H1 (cell line): ENCODE results near the gene DAPK3. TPM values are rescaled to one million over a fixed set of nuclear protein-coding genes. Genes with fewer than 3 reads are reported as not detected.
A peak's percentile ranks its signal among the peaks of the same experiment; 100 is the strongest.

Source experiments
- CTCF ChIA-PET: fragments of 300-600 bp; sonication (Branson Sonifier 250); formaldehyde crosslinking; loops from one replicate; lab custom pipeline; 2021; ENCODE audit not compliant: partially characterized antibody; lab: Charles Lee
- POLR2A ChIA-PET: fragments of 300-600 bp; sonication (Branson Sonifier 250); formaldehyde crosslinking; loops from one replicate; lab custom pipeline; 2021; ENCODE audit warnings: inconsistent platforms; ENCODE audit not compliant: partially characterized antibody; lab: Charles Lee
- DNase-seq, 2 experiments: peaks; one replicate each; pipeline versions ENCODE4 v3.0.0 to v3.0.0-alpha.2; 2010 to 2022; ENCODE audit warnings: low spot score in 2 of 2, low read depth in 1 of 2, mixed read lengths in 1 of 2
- FAIRE-seq: peaks from 2 replicates; lab custom pipeline; 2011; peaks lifted over from hg19 to GRCh38; lab: Jason Lieb, UNC
- H2AFZ ChIP-seq: 2 replicates; pipeline ENCODE4 v1.8.1; 2012; ENCODE audit warnings: low read length, inconsistent platforms
- H2AK5ac ChIP-seq: 2 replicates; pipeline ENCODE4 v1.6.1; 2013; ENCODE audit warnings: low read depth, low read length
- H2BK120ac ChIP-seq: replicated peaks from 2 replicates; pipeline ENCODE3; 2013; ENCODE audit warnings: low read depth, low read length, inconsistent platforms
- H2BK12ac ChIP-seq: 2 replicates; pipeline ENCODE4 v1.6.1; 2013; ENCODE audit warnings: low read depth, low read length
- H2BK15ac ChIP-seq: 2 replicates; pipeline ENCODE4 v1.6.1; 2013; ENCODE audit warnings: low read length
- H2BK20ac ChIP-seq: 2 replicates; pipeline ENCODE4 v1.6.1; 2013; ENCODE audit warnings: low read length
- H2BK5ac ChIP-seq: 2 replicates; pipeline ENCODE4 v1.6.1; 2013; ENCODE audit warnings: low read depth, low read length
- H3K14ac ChIP-seq: 2 replicates; pipeline ENCODE4 v1.6.1; 2013; ENCODE audit warnings: inconsistent platforms; ENCODE audit not compliant: insufficient read length
- H3K18ac ChIP-seq: 2 replicates; pipeline ENCODE4 v1.6.1; 2013; ENCODE audit warnings: low read length; ENCODE audit errors: extremely low read depth
- H3K23ac ChIP-seq: 2 replicates; pipeline ENCODE4 v1.6.1; 2013; ENCODE audit warnings: inconsistent platforms; ENCODE audit not compliant: insufficient read length
- H3K23me2 ChIP-seq: 2 replicates; pipeline ENCODE4 v1.6.1; 2013; ENCODE audit warnings: low read depth, low read length
- H3K27ac ChIP-seq: 2 replicates; pipeline ENCODE4 v1.6.1; 2011; ENCODE audit warnings: low read depth, low read length, inconsistent platforms
- H3K27me3 ChIP-seq, 4 experiments: replicated peaks in 1 of 4; 1 replicate in 1 of 4; 2 replicates in 3 of 4; pipeline versions ENCODE4 v1.6.1 to v1.8.1; 2011 to 2013; ENCODE audit warnings: low read length in 3 of 4, mild to moderate bottlenecking in 3 of 4, inconsistent platforms in 2 of 4, mixed read lengths in 2 of 4, moderate library complexity in 1 of 4; ENCODE audit not compliant: control insufficient read depth in 3 of 4, insufficient read depth in 3 of 4; ENCODE audit errors: extremely low read depth in 1 of 4
- H3K36me3 ChIP-seq, 4 experiments: 2 replicates each; pipeline versions ENCODE4 v1.6.1 to v1.8.1; 2011 to 2013; ENCODE audit warnings: mild to moderate bottlenecking in 4 of 4, low read length in 3 of 4, moderate library complexity in 2 of 4, control low read depth in 1 of 4, inconsistent platforms in 1 of 4; ENCODE audit not compliant: insufficient read depth in 4 of 4, control insufficient read depth in 2 of 4
- H3K4ac ChIP-seq: replicated peaks from 2 replicates; pipeline ENCODE3; 2013; ENCODE audit warnings: low read length, low read depth, mixed read lengths, inconsistent platforms; ENCODE audit not compliant: insufficient read length
- H3K4me1 ChIP-seq, 4 experiments: replicated peaks in 1 of 4; 1 replicate in 1 of 4; 2 replicates in 3 of 4; pipeline versions ENCODE4 v1.6.1 to v1.8.1; 2011 to 2013; ENCODE audit warnings: low read length in 3 of 4, inconsistent platforms in 2 of 4, mixed read lengths in 1 of 4; ENCODE audit not compliant: insufficient read depth in 4 of 4, control insufficient read depth in 3 of 4
- H3K4me2 ChIP-seq, 2 experiments: 2 replicates each; pipeline versions ENCODE4 v1.6.1 to v1.8.1; 2011 to 2013; ENCODE audit warnings: low read depth in 2 of 2, low read length in 2 of 2, control low read depth in 1 of 2, inconsistent platforms in 1 of 2, mild to moderate bottlenecking in 1 of 2; ENCODE audit not compliant: insufficient read depth in 1 of 2
- H3K4me3 ChIP-seq, 4 experiments: fragments of 200-600, 300-600 bp in 1 of 4; sonication (generic), shearing (Covaris generic), sonication (Bioruptor Twin) in 1 of 4; 2 replicates each; pipeline versions ENCODE4 v1.5.1 to v1.8.1; 2011 to 2016; ENCODE audit warnings: low read length in 4 of 4, low read depth in 3 of 4, control low read depth in 2 of 4, inconsistent platforms in 2 of 4, mild to moderate bottlenecking in 2 of 4, mixed read lengths in 1 of 4, moderate library complexity in 1 of 4; ENCODE audit not compliant: insufficient read depth in 2 of 4; ENCODE audit errors: extremely low read depth in 1 of 4
- H3K56ac ChIP-seq: replicated peaks from 2 replicates; pipeline ENCODE3; 2013; ENCODE audit warnings: low read depth, mild to moderate bottlenecking, mixed read lengths, low read length, inconsistent platforms; ENCODE audit not compliant: insufficient read length
- H3K79me1 ChIP-seq: 2 replicates; pipeline ENCODE4 v1.6.1; 2013; ENCODE audit warnings: low read depth, low read length, control low read depth
- H3K79me2 ChIP-seq, 2 experiments: 2 replicates each; pipeline versions ENCODE4 v1.6.1 to v1.8.1; 2012 to 2013; ENCODE audit warnings: low read length in 2 of 2, mild to moderate bottlenecking in 2 of 2, inconsistent platforms in 1 of 2; ENCODE audit not compliant: insufficient read depth in 2 of 2, control insufficient read depth in 1 of 2
- H3K9ac ChIP-seq, 4 experiments: replicated peaks in 1 of 4; 1 replicate in 1 of 4; 2 replicates in 3 of 4; pipeline versions ENCODE4 v1.6.1 to v1.8.1; 2011 to 2013; ENCODE audit warnings: low read depth in 3 of 4, low read length in 3 of 4, control low read depth in 2 of 4, mild to moderate bottlenecking in 2 of 4, moderate library complexity in 2 of 4, inconsistent platforms in 1 of 4; ENCODE audit errors: extremely low read depth in 1 of 4
- H3K9me3 ChIP-seq, 2 experiments: 2 replicates each; pipeline versions ENCODE4 v1.6.1 to v1.8.1; 2012 to 2013; ENCODE audit warnings: mild to moderate bottlenecking in 2 of 2, moderate library complexity in 2 of 2, control low read depth in 1 of 2, inconsistent platforms in 1 of 2, low read depth in 1 of 2, low read length in 1 of 2, mixed read lengths in 1 of 2; ENCODE audit not compliant: insufficient read depth in 2 of 2
- H4K20me1 ChIP-seq, 2 experiments: replicated peaks in 1 of 2; 2 replicates each; pipeline versions ENCODE3 to v1.8.1; 2011 to 2013; ENCODE audit warnings: inconsistent platforms in 2 of 2, low read length in 2 of 2, mild to moderate bottlenecking in 1 of 2; ENCODE audit not compliant: insufficient read depth in 2 of 2, control insufficient read depth in 1 of 2
- H4K5ac ChIP-seq: 2 replicates; pipeline ENCODE4 v1.6.1; 2013; ENCODE audit warnings: low read length, low read depth, mixed read lengths, inconsistent platforms; ENCODE audit not compliant: insufficient read length
- H4K8ac ChIP-seq: 2 replicates; pipeline ENCODE4 v1.8.0; 2013; ENCODE audit warnings: mild to moderate bottlenecking, moderate library complexity, low read length, inconsistent platforms; ENCODE audit not compliant: insufficient read depth; ENCODE audit errors: extremely low read depth
- H4K91ac ChIP-seq: replicated peaks from 2 replicates; pipeline ENCODE3; 2013; ENCODE audit warnings: low read length, mixed read lengths, inconsistent platforms; ENCODE audit not compliant: insufficient read length
- POLR2A ChIP-seq, 2 experiments: IDR thresholded peaks; 1 replicate in 1 of 2; 2 replicates in 1 of 2; pipeline ENCODE4 v1.6.1; 2011; ENCODE audit warnings: low read depth in 2 of 2, low read length in 2 of 2, mild to moderate bottlenecking in 2 of 2; ENCODE audit errors: control extremely low read depth in 1 of 2
- TCF12 ChIP-seq: IDR thresholded peaks from 2 replicates; pipeline ENCODE4 v1.6.1; 2011; ENCODE audit warnings: low read depth, mild to moderate bottlenecking, low read length
- WGBS, 2 experiments: shearing (Covaris generic) in 1 of 2; methylation state at CpG; one replicate each; pipeline versions ENCODE4 v1.1.6 to v1.1.7; 2013 to 2015; ENCODE audit warnings: low lambda C conversion rate in 2 of 2, mixed read lengths in 2 of 2, inconsistent platforms in 1 of 2, low coverage in 1 of 2, missing lambda C conversion rate in 1 of 2; ENCODE audit not compliant: insufficient replicate concordance in 2 of 2, insufficient coverage in 1 of 2, insufficient read length in 1 of 2; ENCODE audit errors: extremely low coverage in 1 of 2, missing lambda C conversion rate in 1 of 2; 5-methylcytosine and 5-hydroxymethylcytosine counted together
- polyA plus RNA-seq, 7 experiments: library from polyadenylated mRNA; depleted of rRNA in 3 of 7; stranded (reverse) in 5 of 7; unstranded in 2 of 7; fragments of >200 nt in 5 of 7; fragments of 200-250 nt in 2 of 7; gene quantifications; 1 replicate in 5 of 7; 2 replicates in 1 of 7; 4 replicates in 1 of 7; pipeline versions ENCODE4 v1.2.1 to v1.2.3, GENCODE V29; 2011 to 2013; ENCODE audit warnings: missing spikeins in 2 of 7, mixed read lengths in 2 of 7
- total RNA-seq: library from RNA; stranded (reverse); fragmentation: NEBNext Ultra II Directional; extraction: Animal tissue kit (Norgen Biotek cat#: 25700); gene quantifications from 2 replicates; pipeline ENCODE4 v1.2.1, GENCODE V29; 2021

The DAPK3 gene
- total and polyA plus RNA-seq, 2 of the 8 experiments (the other 6 are each of a cell fraction or from before 2014, with no cell fraction given), result 53.2 to 78.1 TPM

DNA sequence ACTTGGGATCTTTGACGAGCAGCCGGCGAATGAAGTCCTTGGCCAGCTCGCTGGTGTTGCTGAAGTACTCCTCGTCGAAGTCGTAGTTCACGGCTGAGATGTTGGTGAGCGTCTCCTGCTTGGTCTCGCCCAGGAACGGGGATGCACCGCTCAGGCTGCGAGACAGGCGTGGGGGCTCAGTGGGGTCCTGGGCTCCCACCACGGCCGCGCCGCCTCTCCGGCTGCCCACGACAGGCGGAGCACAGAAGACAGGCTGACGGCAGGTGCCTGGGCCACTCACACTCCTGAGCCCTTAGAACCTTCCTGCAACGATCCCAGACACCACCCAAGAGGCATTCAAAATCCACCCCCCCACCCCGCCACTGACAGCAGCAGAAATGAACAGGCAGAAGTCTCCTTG lies 9.9 kb downstream of the DAPK3 start:
- H3K23ac ChIP-seq, result no peak overlapping the region
- peaks cover 5 to 13% of the 10 kb centered on the region in 2 experiments for H4K20me1 ChIP-seq
- no peak overlapping the region for H3K27ac ChIP-seq
- no peak overlapping the region for H3K4ac ChIP-seq
- H3K9me3 ChIP-seq, result no peaks in the 10 kb centered on the region
- H4K91ac ChIP-seq, result no peak overlapping the region
- H3K4me2 ChIP-seq, result no peak overlapping the region
- peaks cover 19 to 65% (median 42%) of the 10 kb centered on the region in 4 experiments for H3K36me3 ChIP-seq
- no peak overlapping the region for H3K14ac ChIP-seq
- no peak for FAIRE-seq
- no peak overlapping the region for H3K4me3 ChIP-seq
- H2BK12ac ChIP-seq, result no peak overlapping the region
- no peak overlapping the region for H2BK5ac ChIP-seq
- no peak overlapping the region for H3K18ac ChIP-seq
- no peak overlapping the region for H4K8ac ChIP-seq
- TF ChIP-seq TCF12 (no peak), POLR2A (IDR thresholded peaks at IDR 0.05; ENCODE audit: control extremely low read depth in 1 of 2, low read depth in 2 of 2, low read length in 2 of 2) (peak in 1 of 2 experiments; percentile 20; a peak in 1 of 3 replicates)
- no peaks in the 10 kb centered on the region for H3K23me2 ChIP-seq
- no peak for DNase-seq
- no peak overlapping the region for H3K9ac ChIP-seq
- no peak overlapping the region for H2BK120ac ChIP-seq
- H3K27me3 ChIP-seq, result no peaks in the 10 kb centered on the region
- CTCF ChIA-PET, result no interaction called here
- peaks cover 0 to 6% of the 10 kb centered on the region in 2 experiments; a peak in 1 of 4 replicates for H3K79me2 ChIP-seq
- no peak overlapping the region for H4K5ac ChIP-seq
- POLR2A ChIA-PET, result interaction anchor here (24.8 kb wide), 1 partner anchor 20 kb away, joined by 870 read pairs; the partner anchor contains the start of gene EEF2
- peaks cover 6% of the 10 kb centered on the region for H3K79me1 ChIP-seq
- WGBS, 2 experiments, result 97% methylated on average over 21 of the region's 24 CpGs; no CpG with 5 or more reads in 1 of the 2 experiments
- no peak overlapping the region for H2BK20ac ChIP-seq
- no peak overlapping the region for H2AFZ ChIP-seq
- H3K4me1 ChIP-seq, result 0 out of 7 replicates have a peak, but pooled peaks cover 0 to 3% (median 0%) of the 10 kb centered on the region in 4 experiments
- no peak overlapping the region for H3K56ac ChIP-seq
- H2AK5ac ChIP-seq, result no peak overlapping the region
- no peak overlapping the region for H2BK15ac ChIP-seq
